HG03558 (cell line): Measurements from ENCODE around the gene PDE4C.
A peak's percentile ranks its signal among the peaks of the same experiment; 100 is the strongest.
"Not testable (repeated sequence)": the region's sequence is repeated elsewhere in the genome, so short reads cannot be mapped to it uniquely, and the experiment has no call there.

Experiments
- ATAC-seq: cut with Tn5 transposase; IDR thresholded peaks from one replicate; pipeline ENCODE4 v1.9.1; 2021; ENCODE audit warnings: moderate number of reproducible peaks; ENCODE audit not compliant: unreplicated experiment; ENCODE audit errors: extremely low read depth

PDE4C gene

GRCh38 chr19:18226956-18227780 lies 930 bp upstream of the PDE4C start:
- no peak for ATAC-seq

DNA sequence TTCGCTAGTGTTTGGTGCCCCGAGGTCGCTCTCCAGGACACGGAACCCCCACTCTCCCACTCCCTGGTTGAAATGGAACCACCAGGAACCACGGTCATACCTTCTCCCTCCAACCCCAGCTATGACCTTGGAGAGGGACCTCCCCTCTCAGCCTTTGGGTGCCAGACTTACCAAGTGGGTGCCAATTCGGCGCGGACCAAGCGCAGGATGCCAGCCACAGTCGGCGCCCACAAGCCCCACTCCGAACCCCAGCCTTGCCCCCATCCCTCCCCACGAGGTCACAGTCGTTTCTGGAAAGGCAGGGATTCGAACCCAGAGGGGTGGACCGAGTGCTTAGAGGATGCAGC lies 910 bp downstream of the PDE4C start:
- ATAC-seq, result no peak

- ATAC-seq, result peak; percentile 80
Measured at GRCh38 chr19:18224525-18225354, 1.5 kb downstream of the PDE4C start.

- no peak for ATAC-seq
Measured at GRCh38 chr19:18223860-18224524, 2.2 kb downstream of the PDE4C start.

GRCh38 chr19:18221815-18222725 lies 4.2 kb downstream of the PDE4C start:
- no peak for ATAC-seq

DNA sequence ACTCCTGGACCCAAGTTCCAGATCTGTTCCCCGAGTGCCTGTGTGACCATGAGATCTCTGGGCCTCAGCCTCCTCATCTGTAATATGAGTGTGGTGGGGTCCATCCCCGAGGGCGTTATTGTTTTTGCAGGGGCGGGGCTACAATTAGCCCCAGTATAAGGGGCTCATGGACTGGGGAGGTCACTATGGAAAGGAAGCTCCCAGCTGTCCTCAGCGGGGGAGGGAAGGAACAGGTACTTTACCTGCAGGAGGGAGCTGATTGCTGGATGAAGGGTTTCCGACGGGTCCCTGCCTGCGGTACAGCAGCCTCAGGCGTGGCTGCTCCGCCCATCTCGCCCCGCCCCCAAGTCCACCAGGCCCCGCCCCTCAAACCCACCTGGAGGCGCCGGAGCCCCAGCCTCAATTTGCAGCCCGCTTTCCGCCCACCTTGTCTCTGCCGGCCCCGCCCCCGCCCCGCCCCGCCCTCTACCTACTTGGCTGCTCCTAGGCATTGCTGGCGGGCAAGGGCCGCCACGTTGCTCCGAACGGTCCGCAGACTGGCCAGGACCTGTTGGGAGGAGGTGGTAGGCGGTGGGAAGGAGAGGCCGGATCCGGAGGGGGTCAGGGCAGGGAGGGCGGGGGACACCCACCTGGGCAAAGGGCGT lies 5.5 kb downstream of the PDE4C start:
- no peak for ATAC-seq

- ATAC-seq, result no peak
Measured at GRCh38 chr19:18219911-18220631, 6.2 kb downstream of the PDE4C start.

GRCh38 chr19:18218600-18218999 lies 7.6 kb downstream of the PDE4C start:
- no peak for ATAC-seq

- ATAC-seq, result no peak
Measured at GRCh38 chr19:18218159-18218558, 8.1 kb downstream of the PDE4C start.

DNA sequence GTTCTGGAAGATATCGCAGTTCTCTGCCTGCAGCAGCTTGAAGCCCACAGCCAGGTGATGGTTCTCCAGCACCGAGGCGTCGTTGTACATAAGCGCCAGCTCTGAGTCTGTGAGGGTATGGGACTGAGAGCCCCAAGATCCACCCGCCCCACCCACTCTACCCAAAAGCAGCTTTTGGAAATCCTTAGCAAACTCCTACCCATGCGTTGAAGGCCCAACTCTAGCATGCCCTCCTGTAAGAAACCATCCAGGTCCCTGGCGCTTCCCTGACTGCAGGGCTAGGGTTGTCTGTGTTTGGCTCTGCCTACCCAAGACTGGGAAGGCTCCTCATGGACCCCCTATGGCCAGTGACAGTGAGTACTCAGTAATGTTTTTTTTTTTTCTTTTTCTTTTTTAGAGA lies 9.4 kb downstream of the PDE4C start:
- no peak for ATAC-seq

DNA sequence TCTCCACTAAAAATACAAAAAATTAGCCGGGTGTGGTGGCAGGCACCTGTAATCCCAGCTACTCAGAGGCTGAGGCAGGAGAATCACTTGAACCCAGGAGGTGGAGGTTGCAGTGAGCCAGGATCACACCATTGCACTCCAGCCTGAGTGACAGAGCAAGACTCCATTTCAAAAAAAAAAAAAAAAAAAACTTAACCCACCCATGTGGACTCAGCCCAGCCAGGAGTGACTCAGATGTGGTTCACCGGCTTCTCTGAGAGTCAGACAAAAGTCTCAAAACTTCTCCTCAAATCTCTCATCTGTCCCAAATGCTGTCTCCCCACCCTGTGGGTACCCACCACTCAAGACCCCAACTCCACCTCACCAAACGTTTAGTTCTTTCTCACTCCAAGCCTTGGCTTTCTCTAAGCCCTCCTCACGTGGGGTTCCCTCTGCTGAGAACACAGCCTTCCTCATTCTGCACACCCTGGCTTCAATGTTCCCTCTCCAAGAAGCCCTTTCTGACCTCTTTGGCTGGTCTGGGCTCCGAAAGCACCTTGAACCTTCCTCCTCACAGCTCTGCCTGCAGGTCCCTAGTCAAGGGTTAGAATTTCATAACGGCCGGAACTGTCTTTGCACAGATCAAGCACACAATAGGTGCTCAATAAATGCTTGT lies 11.3 kb downstream of the PDE4C start:
- ATAC-seq, result no peak

DNA sequence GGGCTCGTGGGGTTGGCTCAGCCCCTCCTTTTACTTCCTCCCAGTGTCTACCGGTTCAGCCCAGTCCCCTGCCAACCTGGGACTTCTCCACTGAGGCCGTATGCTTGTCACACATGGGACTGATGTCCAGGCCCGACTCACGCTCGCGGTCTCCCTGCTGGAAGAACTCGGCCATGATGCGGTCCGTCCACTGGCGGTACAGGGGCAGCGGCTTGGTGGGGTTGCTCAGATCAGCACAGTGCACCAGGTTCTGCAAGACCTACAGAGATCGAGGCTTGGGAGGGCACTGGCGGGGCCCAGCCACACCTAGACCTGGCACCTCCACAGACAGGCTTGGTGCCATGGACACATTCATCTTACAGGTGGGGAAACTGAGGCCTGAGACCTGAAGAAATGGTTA lies 14.6 kb downstream of the PDE4C start:
- ATAC-seq, result no peak

- ATAC-seq, result not testable (repeated sequence)
Measured at GRCh38 chr19:18209912-18210311, 16.3 kb downstream of the PDE4C start.

- ATAC-seq, result no peak
Measured at GRCh38 chr19:18208098-18208951, 17.9 kb downstream of the PDE4C start.

DNA sequence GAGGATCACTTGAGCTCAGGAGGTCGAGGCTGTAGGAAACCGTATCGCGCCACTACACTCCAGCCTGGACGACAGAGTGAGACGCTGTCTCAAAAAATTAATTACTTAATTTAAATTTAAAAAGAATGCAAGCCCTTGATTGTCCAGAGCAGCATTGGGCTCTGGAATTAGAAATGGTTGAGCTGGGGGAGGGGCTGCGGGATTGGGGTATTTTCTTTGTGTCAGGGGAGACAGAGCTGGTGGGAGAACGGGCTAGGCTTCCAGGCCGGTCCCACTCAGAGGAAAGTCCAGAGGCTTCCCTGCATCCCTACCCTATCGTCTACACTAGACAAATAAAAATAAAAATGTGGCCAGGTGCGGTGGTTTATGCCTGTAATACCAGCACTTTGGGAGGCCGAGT lies 20.2 kb downstream of the PDE4C start:
- ATAC-seq, result no peak

DNA sequence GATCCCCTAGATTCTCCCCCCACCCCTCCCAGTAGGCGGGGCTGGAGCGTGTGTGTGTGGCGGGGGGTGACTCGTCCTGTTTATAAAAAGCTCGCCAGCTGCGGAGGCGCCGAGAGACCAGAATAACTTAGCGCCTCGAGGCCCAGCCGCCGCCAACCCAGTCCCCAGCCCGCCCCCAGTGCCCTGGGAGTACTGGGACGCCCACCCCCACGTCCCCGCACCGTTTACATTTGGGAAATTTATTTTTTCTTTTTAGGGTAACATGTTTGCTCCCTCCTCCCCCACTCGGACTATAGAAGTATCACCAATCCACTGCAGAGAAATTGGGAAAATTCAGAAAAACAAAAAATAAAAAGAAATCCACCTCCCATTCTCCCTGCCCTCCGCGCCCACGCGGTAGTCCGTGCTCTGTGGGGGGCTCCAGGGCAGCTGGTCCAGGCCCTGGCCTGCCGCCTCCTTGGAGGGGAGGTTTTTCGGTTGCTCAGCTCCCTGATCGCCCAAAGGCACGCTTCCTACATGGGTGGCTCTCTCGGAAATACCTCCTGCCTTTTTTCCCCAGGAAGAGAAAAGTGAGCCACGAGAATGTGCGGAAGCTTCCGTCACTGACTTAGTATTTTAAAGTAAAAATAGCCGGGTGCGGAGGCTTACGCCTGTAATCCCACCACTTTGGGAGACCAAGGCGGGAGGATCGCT lies 20.9 kb downstream of the PDE4C start:
- ATAC-seq, result no peak
